ENCODE measurements around the gene TGFBR3L. TPM values are rescaled to one million over a fixed set of nuclear protein-coding genes. Genes with fewer than 3 reads are reported as not detected.

The TGFBR3L gene
- total RNA-seq, 2 donors from 2014 or later, result not detected

DNA sequence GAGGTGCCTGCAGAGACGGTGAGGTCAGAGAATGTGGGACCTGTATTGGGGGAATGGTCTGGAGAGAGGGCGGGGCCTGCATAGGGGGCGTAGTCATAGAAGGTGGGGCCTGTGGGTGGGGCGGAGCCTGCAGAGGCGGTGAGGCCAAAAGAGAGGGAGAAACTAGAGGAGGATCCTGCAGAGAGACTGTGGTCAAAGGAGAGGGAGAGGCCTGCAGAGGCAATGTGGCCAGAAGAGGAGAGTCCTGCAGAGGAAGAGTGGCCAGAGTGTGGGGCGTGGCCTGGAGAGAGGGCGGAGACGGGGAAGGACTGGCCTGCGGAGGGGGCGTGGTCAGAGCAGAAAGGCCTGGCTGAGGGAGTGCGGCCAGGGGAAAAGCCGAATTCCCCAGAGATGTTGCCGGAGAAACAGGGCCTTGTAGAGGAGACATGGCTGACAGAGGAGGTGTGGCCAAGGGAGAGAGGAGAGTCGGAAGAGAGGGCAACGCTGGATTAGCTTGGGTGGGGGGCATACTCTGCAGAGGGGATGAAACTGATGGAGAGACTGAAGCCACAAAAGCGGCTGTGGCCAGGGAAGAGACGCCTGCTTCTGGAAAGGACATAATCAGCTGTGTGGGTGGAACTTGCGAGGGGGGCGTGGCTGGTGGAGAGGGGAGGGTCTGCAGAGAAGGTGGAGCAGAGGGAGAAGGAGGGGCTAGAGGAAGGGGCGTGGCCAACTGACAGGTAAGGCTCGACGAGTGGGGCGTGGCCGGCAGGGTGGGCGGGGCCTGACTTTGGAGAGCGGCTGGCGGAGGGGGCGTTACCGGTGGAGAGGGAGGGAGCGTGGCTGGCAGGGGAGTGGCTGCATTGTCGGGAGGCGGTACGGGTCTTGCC, 43.0 kb upstream of the TGFBR3L start:
- DNase-seq (ENCODE audit: low spot score), result peak; percentile 29
- peak; percentile 35 for ATAC-seq (ENCODE audit: insufficient number of reproducible peaks, low FRiP score, low read depth)

DNA sequence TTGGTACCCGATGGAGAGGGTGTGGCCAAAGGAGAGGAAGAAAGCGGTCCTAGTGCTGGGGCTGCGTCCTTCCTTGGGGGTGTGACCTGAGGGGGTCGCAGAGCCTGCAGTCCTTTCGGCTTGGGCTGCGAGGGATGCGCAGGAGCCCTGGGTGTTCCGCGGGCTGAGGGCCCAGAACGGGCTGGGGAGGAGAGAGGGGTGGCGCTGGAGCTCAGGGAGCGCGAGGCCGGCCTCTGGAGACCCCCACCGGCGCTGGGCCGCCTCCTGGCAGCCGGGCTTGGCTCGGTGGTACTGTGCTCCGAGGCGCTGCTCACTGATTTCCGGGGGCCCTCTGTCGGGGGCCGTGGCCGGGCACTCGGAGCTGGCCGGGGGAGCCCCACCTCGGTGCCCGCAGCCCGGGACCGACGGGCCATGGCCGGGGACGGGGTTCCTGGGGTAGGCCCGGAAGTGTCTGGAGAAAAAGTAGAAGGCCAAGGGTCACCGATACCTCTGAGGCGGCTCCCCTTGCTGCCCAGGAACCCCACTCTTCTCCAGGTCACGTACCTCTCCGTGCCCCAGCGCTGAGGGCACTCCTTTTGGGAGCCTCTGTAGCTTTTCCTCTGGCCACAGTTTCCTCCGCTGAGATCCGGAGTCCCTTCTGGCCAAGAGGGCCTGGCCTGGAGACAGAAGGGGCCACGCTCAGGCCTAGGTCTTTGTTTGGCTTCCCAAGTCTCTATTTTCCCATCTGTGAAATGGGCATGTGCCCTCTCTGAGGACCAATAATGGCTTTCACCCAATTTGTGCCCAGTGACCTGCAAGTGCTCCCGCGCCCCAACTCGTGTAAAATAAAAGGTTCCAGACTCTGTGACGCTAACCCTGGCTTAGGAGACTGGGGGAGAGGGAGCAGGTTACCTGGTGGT, 42.1 kb upstream of the TGFBR3L start:
- Histone ChIP-seq H3K4me1 (ENCODE audit: control insufficient read depth in 1 of 2, low read depth in 2 of 2) (peaks cover 21 to 41% of the 10 kb centered on the region in 2 donors), H3K27ac (no peak overlapping the region)
- no peak for ATAC-seq (ENCODE audit: insufficient number of reproducible peaks, low FRiP score, low read depth)

More for the DNA sequence above, 43.0 kb upstream of the TGFBR3L start:
- no peak overlapping the region for H3K27ac ChIP-seq
- TF ChIP-seq, protein P1, sequence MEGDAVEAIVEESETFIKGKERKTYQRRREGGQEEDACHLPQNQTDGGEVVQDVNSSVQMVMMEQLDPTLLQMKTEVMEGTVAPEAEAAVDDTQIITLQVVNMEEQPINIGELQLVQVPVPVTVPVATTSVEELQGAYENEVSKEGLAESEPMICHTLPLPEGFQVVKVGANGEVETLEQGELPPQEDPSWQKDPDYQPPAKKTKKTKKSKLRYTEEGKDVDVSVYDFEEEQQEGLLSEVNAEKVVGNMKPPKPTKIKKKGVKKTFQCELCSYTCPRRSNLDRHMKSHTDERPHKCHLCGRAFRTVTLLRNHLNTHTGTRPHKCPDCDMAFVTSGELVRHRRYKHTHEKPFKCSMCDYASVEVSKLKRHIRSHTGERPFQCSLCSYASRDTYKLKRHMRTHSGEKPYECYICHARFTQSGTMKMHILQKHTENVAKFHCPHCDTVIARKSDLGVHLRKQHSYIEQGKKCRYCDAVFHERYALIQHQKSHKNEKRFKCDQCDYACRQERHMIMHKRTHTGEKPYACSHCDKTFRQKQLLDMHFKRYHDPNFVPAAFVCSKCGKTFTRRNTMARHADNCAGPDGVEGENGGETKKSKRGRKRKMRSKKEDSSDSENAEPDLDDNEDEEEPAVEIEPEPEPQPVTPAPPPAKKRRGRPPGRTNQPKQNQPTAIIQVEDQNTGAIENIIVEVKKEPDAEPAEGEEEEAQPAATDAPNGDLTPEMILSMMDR (IDR thresholded peaks at IDR 0.05), result no peak
- H3K36me3 ChIP-seq, result no peaks in the 10 kb centered on the region
- H3K4me3 ChIP-seq, result peak overlapping the region; percentile 53
- peaks cover 6% of the 10 kb centered on the region for H3K27me3 ChIP-seq (replicated peaks; ENCODE audit: insufficient read depth)
- H3K4me1 ChIP-seq (ENCODE audit: control insufficient read depth in 1 of 2, low read depth in 2 of 2), result peaks cover 21 to 41% of the 10 kb centered on the region in 2 donors
- H3K9me3 ChIP-seq, result no peaks in the 10 kb centered on the region

DNA sequence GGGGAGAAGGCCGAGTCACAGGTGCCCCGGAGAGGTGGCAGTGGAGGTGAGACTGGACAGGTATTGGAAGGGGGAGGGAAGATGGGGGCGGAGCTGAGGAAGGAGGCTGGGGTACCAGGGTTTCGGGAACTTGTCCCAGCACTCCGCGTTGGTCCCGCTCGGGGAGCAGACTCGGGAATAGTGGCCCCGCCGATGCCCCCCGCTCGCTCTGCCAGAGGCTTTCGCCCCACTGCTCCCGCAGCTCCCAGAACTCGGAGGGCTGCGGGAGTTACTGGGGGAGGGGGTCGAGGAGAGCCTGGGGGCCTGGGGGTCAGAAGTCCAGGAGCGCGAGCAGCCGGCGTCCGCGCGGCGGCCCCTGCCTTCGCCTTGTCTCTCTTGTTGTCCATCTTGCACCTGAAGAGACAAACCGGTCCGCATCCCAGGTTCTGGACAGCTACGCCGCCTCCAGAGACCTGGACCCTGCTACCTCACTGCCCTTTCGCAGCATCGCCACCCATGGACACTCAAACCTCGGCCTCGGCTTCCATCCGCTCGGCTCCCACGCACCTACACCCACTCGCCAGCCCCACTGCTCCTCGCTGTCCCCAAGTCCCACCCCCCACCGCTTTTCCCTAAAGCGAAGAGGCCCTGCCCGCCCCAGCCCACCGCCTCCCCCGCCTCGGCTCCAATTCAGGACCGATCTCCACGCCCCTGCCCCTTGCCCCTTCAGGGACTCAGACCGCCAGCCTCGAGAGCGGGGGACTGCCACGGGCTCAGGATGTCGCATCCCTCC, 41.1 kb upstream of the TGFBR3L start:
- Histone ChIP-seq H3K27ac (no peak overlapping the region), H3K27me3 (replicated peaks; ENCODE audit: insufficient read depth) (peaks cover 6% of the 10 kb centered on the region), H3K9me3 (no peaks in the 10 kb centered on the region), H3K4me3 (peak overlapping the region; percentile 46), H3K4me1 (ENCODE audit: control insufficient read depth in 1 of 2, low read depth in 2 of 2) (peaks cover 19 to 38% of the 10 kb centered on the region in 2 donors), H3K36me3 (no peaks in the 10 kb centered on the region)
- TF ChIP-seq, protein P1 (IDR thresholded peaks at IDR 0.05), result no peak
- ATAC-seq (ENCODE audit: insufficient number of reproducible peaks, low FRiP score, low read depth), result no peak
- DNase-seq (ENCODE audit: low spot score), result no peak

More for the DNA sequence above, 42.1 kb upstream of the TGFBR3L start:
- TF ChIP-seq, protein P1 (IDR thresholded peaks at IDR 0.05), result no peak
- DNase-seq (ENCODE audit: low spot score), result no peak
- Histone ChIP-seq H3K27me3 (replicated peaks; ENCODE audit: insufficient read depth) (peaks cover 6% of the 10 kb centered on the region), H3K36me3 (no peaks in the 10 kb centered on the region), H3K4me3 (peak overlapping the region; percentile 53), H3K9me3 (no peaks in the 10 kb centered on the region)

DNA sequence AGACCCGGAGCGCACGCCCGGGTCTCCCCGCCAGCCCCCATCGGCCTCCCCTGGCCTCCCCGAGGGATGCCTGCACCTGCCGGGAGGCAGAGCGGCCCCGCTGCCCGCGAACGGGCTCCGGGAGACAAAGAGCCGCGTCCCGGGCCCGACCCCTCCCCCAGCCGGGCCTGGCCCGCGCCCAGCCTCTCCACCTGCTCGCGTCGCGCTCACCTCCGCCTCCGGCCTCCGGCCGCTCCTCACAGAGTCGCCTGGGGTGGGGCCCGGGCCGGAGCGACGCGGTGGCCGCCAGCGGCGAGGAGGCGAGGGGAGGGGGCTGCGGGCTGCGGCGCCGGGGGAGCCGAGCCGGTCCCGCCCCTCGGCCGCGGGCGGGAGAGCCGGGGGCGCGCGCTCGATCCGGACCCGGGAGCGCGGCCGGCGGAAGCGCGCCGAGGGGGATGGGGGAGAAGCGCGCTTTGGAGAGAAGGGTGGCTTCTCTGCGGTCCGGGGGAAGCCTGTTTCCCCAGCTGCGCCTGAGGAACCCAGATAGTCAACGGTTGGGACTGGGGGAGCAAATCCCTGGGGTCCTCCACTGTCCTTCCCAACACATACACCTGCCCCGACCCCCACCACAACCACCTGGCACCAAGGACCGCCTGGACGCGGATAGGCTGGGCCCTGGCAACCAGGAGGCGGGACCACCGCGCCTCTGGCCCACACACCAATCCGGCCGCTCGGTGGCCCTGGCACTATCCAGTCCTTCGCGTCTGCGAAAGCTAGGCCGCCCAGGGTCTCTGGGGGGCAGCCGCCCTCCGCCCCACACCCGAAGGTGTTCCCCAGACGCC, 40.3 kb upstream of the TGFBR3L start, which contains the start of gene PRR36:
PRR36 (minus strand) TSS at position 315 of the 821 bp plus-strand sequence. CDS start 701 bp downstream, outside the sequence.
- ATAC-seq (ENCODE audit: insufficient number of reproducible peaks, low FRiP score, low read depth), result no peak
- Histone ChIP-seq H3K27me3 (replicated peaks; ENCODE audit: insufficient read depth) (peaks cover 6% of the 10 kb centered on the region), H3K4me1 (ENCODE audit: control insufficient read depth in 1 of 2, low read depth in 2 of 2) (peaks cover 13 to 30% of the 10 kb centered on the region in 2 donors), H3K4me3 (peak within 1 kb of the TSS; percentile 46), H3K27ac (no peak within 1 kb of the TSS), H3K9me3 (no peaks in the 10 kb centered on the region), H3K36me3 (no peaks in the 10 kb centered on the region)
- TF ChIP-seq, protein P1 (IDR thresholded peaks at IDR 0.05), result no peak
- no peak for DNase-seq (ENCODE audit: low spot score)
